GM18520 (cell line): ENCODE measurements around the gene NSUN6.

Experiments used
- ATAC-seq: cut with Tn5 transposase; IDR thresholded peaks from one replicate; pipeline ENCODE4 v1.9.1; 2021; ENCODE audit not compliant: unreplicated experiment

The NSUN6 gene

DNA sequence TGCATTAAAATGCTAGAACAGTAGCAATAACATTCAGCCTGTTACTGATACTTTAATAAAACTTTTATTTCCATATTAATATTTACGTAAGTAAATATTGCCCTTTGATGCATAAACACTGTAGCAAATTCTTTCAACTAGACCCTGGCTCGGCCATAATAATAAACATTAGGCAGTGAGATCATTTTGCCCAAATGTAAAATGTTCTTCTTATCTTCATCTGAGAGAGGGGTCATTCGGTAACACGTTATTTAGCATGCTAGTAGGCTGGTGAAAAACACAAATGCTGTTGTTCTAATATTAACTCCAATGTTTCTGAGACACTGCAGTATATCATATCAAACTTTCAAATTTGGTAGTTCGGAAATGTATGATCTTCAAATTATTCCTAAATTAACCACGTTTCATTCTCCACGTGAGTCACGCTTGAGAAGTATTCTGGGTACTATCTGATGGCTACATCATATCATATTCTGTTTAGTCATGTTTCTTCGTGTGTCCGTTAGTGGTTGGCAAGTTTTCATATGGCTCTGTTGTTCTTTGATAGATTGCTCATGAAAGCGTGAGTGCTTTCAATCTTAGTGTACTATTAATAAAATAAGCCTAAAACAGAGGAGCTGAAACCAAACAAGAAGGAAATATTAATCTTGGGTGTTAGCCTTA is 145.8 kb downstream of the NSUN6 start:
- no peak for ATAC-seq

DNA sequence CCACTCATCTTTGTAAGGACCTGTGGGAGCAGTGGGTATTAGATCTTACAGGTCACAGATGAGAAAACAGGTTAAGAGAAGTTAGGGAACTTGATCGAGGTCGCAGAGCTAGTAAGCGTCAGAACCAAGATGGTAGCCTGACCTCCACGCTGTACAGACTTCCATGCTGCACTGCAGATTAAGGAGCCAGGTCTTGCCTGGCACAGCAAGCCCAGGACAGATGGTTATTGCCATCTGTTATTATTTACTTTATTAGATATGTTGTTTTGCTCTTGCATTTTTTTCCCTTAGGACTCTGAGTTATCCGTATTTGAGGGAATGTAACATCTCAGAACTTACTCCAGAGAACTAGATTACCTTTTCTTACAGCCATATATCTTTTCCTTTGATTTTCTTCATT is 147.2 kb downstream of the NSUN6 start:
- no peak for ATAC-seq

DNA sequence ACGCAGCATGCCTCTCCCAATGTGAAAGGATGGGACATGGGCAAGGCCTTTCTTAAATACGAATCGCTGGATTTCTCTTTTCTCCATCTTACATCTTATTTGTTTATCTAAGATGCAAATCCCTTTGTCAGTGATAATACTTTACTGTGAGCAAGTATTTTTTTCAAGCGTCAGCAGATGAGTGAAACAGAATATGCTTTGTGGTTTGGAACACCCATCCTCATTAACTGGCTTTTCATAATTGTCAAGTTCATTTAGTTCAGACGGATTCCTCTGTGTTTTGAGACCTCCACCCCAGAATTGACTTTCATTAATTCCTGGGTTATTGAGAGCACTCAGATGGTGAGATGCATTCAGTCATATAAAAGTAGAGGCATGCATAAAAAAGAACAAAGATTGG is 149.8 kb downstream of the NSUN6 start:
- peak; percentile 11 for ATAC-seq

DNA sequence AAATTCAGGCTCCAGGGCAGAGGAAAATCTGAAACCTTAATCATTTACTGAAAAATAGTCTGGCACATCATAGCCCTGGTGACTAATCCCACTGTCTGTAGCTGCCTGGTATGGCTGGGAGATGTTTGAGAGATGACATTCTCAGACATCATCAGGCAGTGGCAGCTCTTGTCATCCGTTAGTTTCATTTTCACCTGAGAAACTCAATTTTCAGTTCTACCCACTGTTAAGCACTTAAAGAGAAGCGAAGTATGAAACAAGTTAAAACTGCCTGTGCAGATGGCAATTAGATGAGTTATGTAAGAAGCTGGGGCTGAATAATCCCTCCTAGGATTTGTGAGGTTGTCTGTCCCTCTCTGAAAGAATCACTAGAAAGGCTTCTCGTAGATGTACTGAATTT is 150.2 kb downstream of the NSUN6 start:
- ATAC-seq, result peak; percentile 96

DNA sequence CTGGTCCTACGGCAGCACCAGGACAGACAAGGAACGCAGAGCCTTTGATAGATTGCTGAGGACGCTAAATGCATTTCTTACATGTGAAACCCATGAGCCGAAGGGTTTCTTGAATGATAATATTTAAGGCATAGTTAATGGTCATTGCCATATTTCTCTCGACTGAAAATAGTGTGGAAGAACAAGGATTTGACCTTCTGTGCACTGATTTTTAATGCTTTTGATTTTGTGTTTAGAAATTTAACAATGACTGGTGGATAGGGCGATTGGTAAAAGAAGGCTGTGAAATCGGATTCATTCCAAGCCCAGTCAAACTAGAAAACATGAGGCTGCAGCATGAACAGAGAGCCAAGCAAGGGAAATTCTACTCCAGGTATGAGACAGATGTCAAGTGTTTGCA is 150.8 kb downstream of the NSUN6 start:
- ATAC-seq, result no peak

DNA sequence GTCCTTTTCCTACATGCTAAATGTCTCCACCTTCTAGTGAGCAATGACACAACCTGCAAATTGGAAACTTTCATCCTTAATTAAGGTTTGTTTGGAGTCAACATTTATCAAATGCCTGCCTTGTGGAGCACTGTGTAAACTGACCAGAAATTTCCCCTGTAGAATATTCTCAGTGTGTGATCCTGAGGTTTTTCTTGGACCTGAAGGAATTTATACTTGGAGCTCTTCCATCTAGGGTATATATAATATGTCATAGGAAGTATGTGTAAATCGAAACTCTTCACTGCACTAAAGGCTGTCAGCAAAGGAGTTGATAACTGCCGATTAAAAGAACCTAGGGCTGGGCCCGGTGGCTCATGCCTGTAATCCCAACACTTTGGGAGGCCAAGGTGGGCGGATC is 152.4 kb downstream of the NSUN6 start:
- no peak for ATAC-seq

DNA sequence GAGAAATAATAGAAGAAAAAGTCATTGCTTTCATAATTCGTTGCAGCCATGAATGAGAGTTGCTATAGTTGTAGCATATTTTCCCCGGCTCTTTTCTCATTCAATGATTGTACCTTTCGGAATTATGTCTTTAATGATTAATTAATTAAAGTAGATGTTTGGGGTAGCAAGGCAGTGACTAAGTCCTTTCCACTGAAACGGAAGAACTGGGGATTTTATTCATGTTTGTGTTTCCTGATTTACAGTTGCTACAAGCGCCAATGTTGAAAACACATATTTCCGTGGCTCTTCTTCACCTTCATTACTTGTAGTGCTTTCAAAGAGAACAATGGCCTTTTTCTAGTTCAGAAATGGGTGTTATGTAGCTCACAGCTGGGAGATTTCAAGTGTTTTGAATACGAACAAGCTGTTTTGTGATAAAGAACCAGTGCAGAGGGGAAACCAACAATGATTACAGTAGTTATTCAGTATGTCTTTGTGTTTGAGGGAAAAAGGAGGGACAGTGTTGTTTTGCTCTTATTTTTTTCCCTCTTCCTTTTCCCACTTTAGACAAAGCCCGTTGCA is 153.5 kb downstream of the NSUN6 start:
- no peak for ATAC-seq
